ENCODE measurements around the gene SORCS3. TPM values are rescaled to one million over a fixed set of nuclear protein-coding genes. Genes with fewer than 3 reads are reported as not detected.

SORCS3 gene
- polyA plus RNA-seq, 1 donor (not counting 4 experiments of a cell fraction or from before 2014, with no cell fraction given), result not detected

GRCh38 chr10:104910712-104911111 is 269.6 kb downstream of the SORCS3 start:
- DNase-seq (ENCODE audit: low read depth, low spot score), result no peak
- H4K20me1 ChIP-seq (ENCODE audit: control insufficient read depth, extremely low read depth, insufficient read depth, low read length), result no peaks in the 10 kb centered on the region
- no peak overlapping the region for H2AFZ ChIP-seq (ENCODE audit: control insufficient read depth, low read length)
- dilution Hi-C loops (cut with MboI; ENCODE audit: extremely low pct_ligation_motif_present, low sequenced_read_pairs), result no loop called here
- no peaks in the 10 kb centered on the region for H3K27me3 ChIP-seq (ENCODE audit: control insufficient read depth, extremely low read depth, insufficient read depth, low read length)
- no peak overlapping the region for H3K27ac ChIP-seq (ENCODE audit: control insufficient read depth, insufficient read depth, low read length)
- no peak overlapping the region for H3K4me2 ChIP-seq (ENCODE audit: control insufficient read depth, extremely low read depth, insufficient read depth, low read depth, low read length)
- H3K4me3 ChIP-seq (ENCODE audit: control insufficient read depth in 2 of 3, extremely low read depth in 1 of 3, insufficient read depth in 2 of 3, low read depth in 1 of 3, low read length in 3 of 3), result no peak overlapping the region
- H3K79me2 ChIP-seq (ENCODE audit: control insufficient read depth, insufficient read depth, low read length), result no peaks in the 10 kb centered on the region
- H3K9me3 ChIP-seq (ENCODE audit: control insufficient read depth, low read depth, low read length), result no peaks in the 10 kb centered on the region
- H3K36me3 ChIP-seq (ENCODE audit: control insufficient read depth in 2 of 2, extremely low read depth in 1 of 2, insufficient read depth in 2 of 2, low read length in 2 of 2), result no peaks in the 10 kb centered on the region
- FAIRE-seq, result no peak
- no peaks in the 10 kb centered on the region for H3K9me1 ChIP-seq (ENCODE audit: control insufficient read depth, extremely low read depth, insufficient read depth, low read length)
- H3K4me1 ChIP-seq (ENCODE audit: control insufficient read depth, extremely low read depth, insufficient read depth, low read length), result no peaks in the 10 kb centered on the region
- H3K9ac ChIP-seq (ENCODE audit: control insufficient read depth, extremely low read depth, insufficient read depth, low read length), result no peak overlapping the region
- TF ChIP-seq EZH2 (IDR thresholded peaks at IDR 0.05; ENCODE audit: low read length) (no peak), CTCF (optimal IDR thresholded peaks at IDR 0.05 in 1 of 3, IDR thresholded peaks at IDR 0.05 in 1 of 3, conservative IDR thresholded peaks at IDR 0.05 in 1 of 3; ENCODE audit: extremely low read depth in 1 of 3, insufficient read depth in 2 of 3, low read length in 3 of 3) (no peak)

- no peak for FAIRE-seq
- Histone ChIP-seq H3K36me3 (ENCODE audit: control insufficient read depth in 2 of 2, extremely low read depth in 1 of 2, insufficient read depth in 2 of 2, low read length in 2 of 2) (no peaks in the 10 kb centered on the region), H4K20me1 (ENCODE audit: control insufficient read depth, extremely low read depth, insufficient read depth, low read length) (no peaks in the 10 kb centered on the region), H3K27ac (ENCODE audit: control insufficient read depth, insufficient read depth, low read length) (no peak overlapping the region), H3K9me1 (ENCODE audit: control insufficient read depth, extremely low read depth, insufficient read depth, low read length) (no peaks in the 10 kb centered on the region), H3K4me2 (ENCODE audit: control insufficient read depth, extremely low read depth, insufficient read depth, low read depth, low read length) (no peak overlapping the region), H3K4me3 (ENCODE audit: control insufficient read depth in 2 of 3, extremely low read depth in 1 of 3, insufficient read depth in 2 of 3, low read depth in 1 of 3, low read length in 3 of 3) (no peak overlapping the region), H3K79me2 (ENCODE audit: control insufficient read depth, insufficient read depth, low read length) (no peaks in the 10 kb centered on the region), H3K9me3 (ENCODE audit: control insufficient read depth, low read depth, low read length) (no peaks in the 10 kb centered on the region), H3K27me3 (ENCODE audit: control insufficient read depth, extremely low read depth, insufficient read depth, low read length) (no peaks in the 10 kb centered on the region), H3K4me1 (ENCODE audit: control insufficient read depth, extremely low read depth, insufficient read depth, low read length) (no peaks in the 10 kb centered on the region), H3K9ac (ENCODE audit: control insufficient read depth, extremely low read depth, insufficient read depth, low read length) (no peak overlapping the region), H2AFZ (ENCODE audit: control insufficient read depth, low read length) (no peak overlapping the region)
- dilution Hi-C loops (cut with MboI; ENCODE audit: extremely low pct_ligation_motif_present, low sequenced_read_pairs), result no loop called here
- TF ChIP-seq EZH2 (IDR thresholded peaks at IDR 0.05; ENCODE audit: low read length), result no peak
- TF ChIP-seq CTCF (optimal IDR thresholded peaks at IDR 0.05 in 1 of 3, IDR thresholded peaks at IDR 0.05 in 1 of 3, conservative IDR thresholded peaks at IDR 0.05 in 1 of 3; ENCODE audit: extremely low read depth in 1 of 3, insufficient read depth in 2 of 3, low read length in 3 of 3), result no peak
- no peak for DNase-seq (ENCODE audit: low read depth, low spot score)
Measured at GRCh38 chr10:104913390-104913789, 272.3 kb downstream of the SORCS3 start.
